22Rv1 (cell line): ENCODE measurements around the gene KRT2.

Experiments used
- ZFX ChIP-seq: fragments of 450-650 bp; IDR thresholded peaks from 2 replicates; pipeline ENCODE4 v1.6.1; 2017; ENCODE audit warnings: antibody characterized with exemption, borderline replicate concordance
- TF ChIP-seq, protein P1 (sequence below): fragments of 450-650 bp; IDR thresholded peaks from 2 replicates; pipeline ENCODE4 v1.5.1; 2017; ENCODE audit warnings: mild to moderate bottlenecking

DNA sequence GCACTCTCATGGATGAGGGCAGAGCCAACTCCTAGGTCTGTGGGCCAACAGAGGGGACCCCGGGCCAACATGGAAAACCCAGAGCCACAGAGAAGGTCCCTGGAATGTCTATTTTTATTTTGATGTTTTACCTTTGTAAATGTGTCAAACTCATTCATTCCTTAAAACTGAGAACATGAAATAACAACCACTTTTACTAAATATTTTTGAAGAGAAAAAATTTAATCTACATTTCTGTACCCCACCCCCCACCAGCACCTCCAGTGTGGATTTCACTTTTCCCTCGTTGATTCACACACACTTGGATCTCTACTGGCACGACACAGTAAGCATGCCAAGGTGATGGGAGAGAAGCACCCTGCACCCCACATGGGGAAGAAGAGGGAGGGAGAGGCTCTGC is 44.6 kb upstream of the KRT2 start:
- TF ChIP-seq, protein P1, sequence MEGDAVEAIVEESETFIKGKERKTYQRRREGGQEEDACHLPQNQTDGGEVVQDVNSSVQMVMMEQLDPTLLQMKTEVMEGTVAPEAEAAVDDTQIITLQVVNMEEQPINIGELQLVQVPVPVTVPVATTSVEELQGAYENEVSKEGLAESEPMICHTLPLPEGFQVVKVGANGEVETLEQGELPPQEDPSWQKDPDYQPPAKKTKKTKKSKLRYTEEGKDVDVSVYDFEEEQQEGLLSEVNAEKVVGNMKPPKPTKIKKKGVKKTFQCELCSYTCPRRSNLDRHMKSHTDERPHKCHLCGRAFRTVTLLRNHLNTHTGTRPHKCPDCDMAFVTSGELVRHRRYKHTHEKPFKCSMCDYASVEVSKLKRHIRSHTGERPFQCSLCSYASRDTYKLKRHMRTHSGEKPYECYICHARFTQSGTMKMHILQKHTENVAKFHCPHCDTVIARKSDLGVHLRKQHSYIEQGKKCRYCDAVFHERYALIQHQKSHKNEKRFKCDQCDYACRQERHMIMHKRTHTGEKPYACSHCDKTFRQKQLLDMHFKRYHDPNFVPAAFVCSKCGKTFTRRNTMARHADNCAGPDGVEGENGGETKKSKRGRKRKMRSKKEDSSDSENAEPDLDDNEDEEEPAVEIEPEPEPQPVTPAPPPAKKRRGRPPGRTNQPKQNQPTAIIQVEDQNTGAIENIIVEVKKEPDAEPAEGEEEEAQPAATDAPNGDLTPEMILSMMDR = no peak
- TF ChIP-seq ZFX = no peak
